Activated CD4-positive, alpha-beta T cell treated with anti-CD3 and anti-CD28 coated beads, Interleukin-2, amount 50 U/mL, for 1 hour (primary cell): ENCODE measurements around the gene PKNOX1.
"Not testable (repeated sequence)": the region's sequence is repeated elsewhere in the genome, so short reads cannot be mapped to it uniquely, and the experiment has no call there.

Experiments used
- DNase-seq: peaks from one replicate; pipeline ENCODE4 v3.0.0-alpha.2; 2020

Gene PKNOX1

DNA sequence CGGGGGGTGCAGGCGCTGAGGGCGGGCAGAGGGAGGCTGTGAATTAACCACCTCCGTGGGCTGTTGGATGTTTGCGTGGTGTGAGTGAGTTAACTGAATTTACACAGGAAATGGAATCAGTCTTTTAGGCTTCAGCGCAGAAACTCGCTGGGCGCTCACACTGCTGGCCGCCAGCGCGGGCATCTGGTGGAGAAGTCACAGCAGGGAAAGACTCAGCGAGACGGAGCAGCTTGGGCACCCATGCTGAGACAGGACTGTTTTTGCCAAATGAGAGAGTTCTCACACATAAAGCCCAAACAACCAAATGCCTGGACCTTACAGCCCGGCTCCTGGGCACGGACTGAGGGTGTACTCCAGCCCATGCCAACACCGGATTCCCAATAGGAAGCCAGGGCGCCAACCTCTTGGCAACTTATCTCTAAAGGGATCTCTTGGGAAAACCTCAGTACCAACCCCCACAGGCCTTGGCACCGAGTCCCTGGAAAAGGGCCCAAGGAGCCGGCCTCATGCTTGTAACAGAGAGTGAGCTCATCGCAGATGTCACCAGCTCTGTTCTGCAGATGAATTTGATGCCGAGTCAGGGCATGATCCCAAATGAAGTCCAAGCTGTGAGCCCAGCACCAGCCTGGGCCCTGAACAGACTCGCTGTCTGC, 90.0 kb downstream of the PKNOX1 start:
- DNase-seq: not testable (repeated sequence)

- not testable (repeated sequence) for DNase-seq
Measured at GRCh38 chr21:43065991-43066390, 91.6 kb downstream of the PKNOX1 start.

GRCh38 chr21:43066690-43067089, 92.3 kb downstream of the PKNOX1 start:
- not testable (repeated sequence) for DNase-seq

- not testable (repeated sequence) for DNase-seq
Measured at GRCh38 chr21:43068065-43068464, 93.7 kb downstream of the PKNOX1 start.

DNA sequence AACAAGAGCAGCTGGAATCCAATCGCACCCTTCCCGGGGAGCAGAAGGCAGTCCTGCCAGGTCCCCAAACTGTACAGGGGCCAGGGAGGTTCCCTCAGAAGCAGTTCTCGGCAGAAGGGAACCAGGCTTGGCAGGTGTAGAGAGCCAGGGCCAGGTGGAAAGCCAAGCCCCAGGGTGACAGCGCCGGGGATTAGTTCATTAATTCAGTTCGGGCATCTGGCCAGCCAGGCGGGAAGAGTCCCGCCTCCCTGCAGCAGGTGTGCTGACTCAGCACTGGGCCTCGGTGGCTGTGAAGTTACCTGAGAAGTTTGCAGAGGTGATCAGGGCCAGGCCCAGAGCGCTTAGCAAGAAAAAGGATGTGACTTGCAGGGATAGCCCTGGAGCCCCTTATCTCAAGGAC, 95.3 kb downstream of the PKNOX1 start:
- not testable (repeated sequence) for DNase-seq

DNA sequence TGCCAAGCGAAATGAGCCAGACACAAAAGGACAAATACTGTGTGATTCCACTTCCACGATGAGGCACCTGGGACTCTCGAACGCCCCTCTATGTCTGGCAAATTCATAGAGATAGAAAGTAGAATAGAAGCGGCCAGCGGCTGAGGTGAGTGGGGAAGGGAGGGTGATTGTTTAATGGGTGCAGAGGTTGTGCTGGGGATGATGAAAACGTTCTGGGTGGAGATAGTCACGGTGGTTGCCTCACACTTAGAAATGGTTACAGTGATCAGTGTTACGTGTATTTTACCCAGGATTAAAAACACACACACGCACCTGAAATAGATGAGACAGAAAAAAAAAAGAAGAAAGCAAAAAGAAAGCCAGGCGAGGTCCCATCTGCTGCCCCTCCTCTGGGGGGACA, 98.4 kb downstream of the PKNOX1 start:
- not testable (repeated sequence) for DNase-seq

DNA sequence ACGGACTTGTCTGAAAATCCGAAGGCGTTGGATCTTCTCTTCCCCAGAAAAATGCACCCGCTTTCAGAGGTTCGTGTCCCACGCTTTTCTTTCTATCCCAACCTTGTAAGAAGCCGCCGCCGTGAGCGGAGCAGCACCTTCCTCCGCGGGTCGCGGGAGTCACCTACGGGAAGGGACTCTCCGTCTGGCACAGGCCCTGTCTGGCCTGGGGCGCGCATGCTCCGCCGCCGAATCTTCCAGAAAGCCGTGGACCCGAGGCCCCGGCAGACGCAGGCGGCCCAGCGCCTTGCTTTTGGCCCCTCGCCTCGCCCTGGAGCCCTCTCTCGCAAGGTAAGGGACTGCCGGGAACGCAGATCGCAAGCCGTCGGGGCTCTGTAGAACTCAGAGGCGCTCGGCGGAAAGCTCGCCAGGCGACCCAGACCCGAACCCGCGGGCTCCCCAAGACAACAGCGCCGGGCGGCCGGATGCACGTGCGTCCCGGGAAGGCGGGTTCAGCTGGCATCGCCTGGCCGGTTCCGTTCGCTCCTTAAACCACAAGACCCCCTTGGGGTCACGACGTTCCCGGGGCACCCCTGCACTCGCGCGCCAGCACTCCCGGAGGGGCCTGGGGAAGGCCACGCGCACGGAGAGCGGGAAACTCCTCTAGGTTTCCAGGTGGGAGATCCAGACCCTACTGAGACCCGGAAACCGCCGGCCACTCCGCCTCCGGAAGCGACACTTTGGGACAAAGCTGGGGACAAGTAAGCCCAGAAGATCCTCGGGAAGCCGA, 100.2 kb downstream of the PKNOX1 start:
- not testable (repeated sequence) for DNase-seq

- not testable (repeated sequence) for DNase-seq
Measured at GRCh38 chr21:43075170-43076022, 101.0 kb downstream of the PKNOX1 start, which contains the start of gene CBS. Gene CBS, minus strand, starts transcription at chr21:43075835. Its CDS starts 3,642 bp downstream, at chr21:43072193.

DNA sequence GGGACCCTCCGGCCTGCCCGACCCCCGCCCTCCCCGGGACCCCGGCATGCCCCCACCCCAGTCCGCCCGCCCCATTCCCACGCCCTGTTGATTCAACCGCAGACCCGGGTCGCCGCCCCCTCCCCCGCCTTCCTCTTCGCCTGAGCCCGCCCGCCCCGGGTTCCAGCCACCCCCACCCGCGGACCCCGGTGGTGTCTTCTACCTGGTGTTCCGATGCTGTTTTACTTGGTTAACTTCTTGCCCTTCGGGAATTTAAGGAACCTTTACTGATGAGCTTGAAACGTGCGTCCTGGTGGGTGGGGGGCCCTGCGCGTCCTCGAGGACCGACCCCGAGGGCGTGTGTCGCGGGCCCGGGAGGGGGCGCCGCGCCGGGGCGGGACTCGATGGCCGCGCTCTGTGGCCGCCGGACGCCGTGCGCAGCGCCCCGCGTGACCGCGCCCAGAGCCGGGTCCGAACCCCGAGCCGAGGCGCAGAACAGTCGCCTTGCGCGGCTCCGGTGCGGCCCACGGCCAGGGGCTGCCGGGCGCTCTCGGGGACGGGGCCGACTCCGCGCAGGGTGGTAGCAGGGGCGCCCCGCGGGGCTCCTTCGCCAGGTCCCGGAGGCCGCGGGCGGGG, 101.8 kb downstream of the PKNOX1 start:
- not testable (repeated sequence) for DNase-seq

DNA sequence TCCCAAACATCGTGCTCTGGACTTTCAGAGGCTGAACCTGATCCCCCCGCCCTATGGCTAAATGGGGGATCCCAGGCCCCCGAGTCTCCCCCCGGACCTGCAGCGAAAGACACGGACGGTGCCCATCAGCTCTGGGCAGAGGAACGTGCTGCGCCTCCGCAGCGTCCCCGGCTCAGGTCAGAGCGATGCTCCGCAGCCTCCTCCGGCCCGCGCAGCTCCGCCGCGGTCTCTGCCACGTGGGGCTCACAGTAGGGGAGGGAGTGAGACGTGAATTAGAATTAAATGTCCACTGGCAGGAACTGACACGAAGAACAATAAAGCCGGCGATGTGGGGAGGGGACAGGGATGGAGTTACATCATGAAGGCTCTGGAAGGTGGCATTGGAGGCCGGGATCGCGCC, 102.3 kb downstream of the PKNOX1 start:
- not testable (repeated sequence) for DNase-seq

GRCh38 chr21:43082587-43083300, 108.4 kb downstream of the PKNOX1 start:
- DNase-seq: not testable (repeated sequence)
